GM12878 (cell line): ENCODE measurements around the gene RAB3IL1. TPM values are rescaled to one million over a fixed set of nuclear protein-coding genes. Genes with fewer than 3 reads are reported as not detected.

Source experiments
- ATAC-seq: fragments of 200-7000 bp; cut with Tn5 transposase; 3 replicates; pipeline ENCODE4 v1.9.1; 2020; ENCODE audit warnings: mild to moderate bottlenecking, moderate library complexity
- BruUV-seq: library from RNA; stranded (reverse); fragments of 400-500 nt; replicated peaks from 2 replicates; lab custom pipeline; 2021; lab: Mats Ljungman, UMichigan
- CTCF ChIA-PET: fragments of 300-600 bp; sonication (Branson Sonifier 250); formaldehyde crosslinking; extraction: SDS; loops from one replicate; lab custom pipeline; 2021; ENCODE audit warnings: inconsistent platforms; lab: Yijun Ruan, JAX
- POLR2A ChIA-PET: fragments of 350-600 bp; formaldehyde crosslinking; extraction: SDS; loops from one replicate; lab custom pipeline; 2021; ENCODE audit warnings: inconsistent platforms; lab: Charles Lee
- RAD21 ChIA-PET: fragments of 300-600 bp; sonication (Branson Sonifier 250); formaldehyde crosslinking; loops from one replicate; lab custom pipeline; 2023; ENCODE audit warnings: antibody characterized with exemption; ENCODE audit not compliant: unreplicated experiment; lab: Charles Lee
- SMC1A ChIA-PET: fragments of 300-600 bp; sonication (Branson Sonifier 250); formaldehyde crosslinking; loops from one replicate; lab custom pipeline; 2023; ENCODE audit not compliant: unreplicated experiment, uncharacterized antibody; lab: Charles Lee
- DNase-seq: peaks from one replicate; pipeline ENCODE4 v3.0.0-alpha.2; 2011; ENCODE audit warnings: low read depth, low spot score
- FAIRE-seq: peaks from 3 replicates; lab custom pipeline; 2011; peaks lifted over from hg19 to GRCh38; lab: Jason Lieb, UNC
- H2AFZ ChIP-seq: 2 replicates; pipeline ENCODE4 v1.6.0; 2011; ENCODE audit warnings: low read depth, low read length, control low read depth; ENCODE audit not compliant: control insufficient read depth
- H3K27ac ChIP-seq: 2 replicates; pipeline ENCODE4 v1.5.1; 2011; ENCODE audit warnings: control low read depth; ENCODE audit not compliant: control insufficient read depth, insufficient read depth
- H3K27me3 ChIP-seq, 2 experiments: replicated peaks in 1 of 2; 2 replicates each; pipeline versions ENCODE4 v1.6.0 to v1.6.1; 2011; ENCODE audit warnings: low read length in 1 of 2; ENCODE audit not compliant: control insufficient read depth in 2 of 2, insufficient read depth in 2 of 2
- H3K36me3 ChIP-seq, 2 experiments: 2 replicates each; pipeline ENCODE4 v1.5.1; 2011; ENCODE audit warnings: low read length in 1 of 2; ENCODE audit not compliant: control insufficient read depth in 2 of 2, insufficient read depth in 2 of 2
- H3K4me1 ChIP-seq: 2 replicates; pipeline ENCODE4 v1.6.1; 2011; ENCODE audit warnings: mild to moderate bottlenecking, low read length, moderate library complexity, mixed read lengths; ENCODE audit not compliant: control insufficient read depth, insufficient read depth
- H3K4me2 ChIP-seq: 2 replicates; pipeline ENCODE4 v1.6.0; 2011; ENCODE audit warnings: control low read depth; ENCODE audit not compliant: control insufficient read depth, insufficient read depth
- H3K4me3 ChIP-seq: fragments of 200-600 bp; sonication (generic); 2 replicates; pipeline ENCODE4 v1.5.1; 2016
- H3K79me2 ChIP-seq: 2 replicates; pipeline ENCODE4 v1.6.0; 2011; ENCODE audit warnings: low read length; ENCODE audit not compliant: control insufficient read depth, insufficient read depth
- H3K9ac ChIP-seq: 2 replicates; pipeline ENCODE4 v1.8.0; 2011; ENCODE audit warnings: low read length, control low read depth, mixed read lengths; ENCODE audit not compliant: control insufficient read depth, insufficient read depth
- H3K9me3 ChIP-seq: replicated peaks from 3 replicates; pipeline ENCODE4 v1.5.1; 2011; ENCODE audit warnings: mild to moderate bottlenecking, low read length; ENCODE audit not compliant: control insufficient read depth, insufficient read depth
- H4K20me1 ChIP-seq: 2 replicates; pipeline ENCODE4 v1.6.0; 2011; ENCODE audit not compliant: control insufficient read depth, insufficient read depth
- CEBPB ChIP-seq, 2 experiments: fragments of 150-350 bp in 1 of 2; IDR thresholded peaks; 2 replicates each; pipeline ENCODE4 v1.6.1; 2012 to 2014; ENCODE audit warnings: low read depth in 2 of 2, low read length in 2 of 2, borderline replicate concordance in 1 of 2, inconsistent platforms in 1 of 2
- MYC ChIP-seq: IDR thresholded peaks from 2 replicates; pipeline ENCODE4 v1.6.1; 2011; ENCODE audit warnings: mild to moderate bottlenecking, low read length, moderate library complexity, inconsistent platforms; ENCODE audit not compliant: insufficient read depth, insufficient replicate concordance, insufficient read length, severe bottlenecking
- NR2F1 ChIP-seq: fragments of 450-650 bp; conservative IDR thresholded peaks from 2 replicates; pipeline ENCODE4 v1.6.1; 2017; ENCODE audit warnings: mild to moderate bottlenecking
- RAD21 ChIP-seq: IDR thresholded peaks from 2 replicates; pipeline ENCODE4 v1.6.1; 2011; ENCODE audit warnings: mild to moderate bottlenecking, low read depth, low read length, moderate library complexity; ENCODE audit not compliant: insufficient read depth
- RFX5 ChIP-seq: IDR thresholded peaks from 2 replicates; pipeline ENCODE4 v1.6.1; 2011; ENCODE audit warnings: low read depth, low read length, improper control_type of control experiment
- SUPT20H ChIP-seq: IDR thresholded peaks from 2 replicates; pipeline ENCODE4 v1.6.1; 2011; ENCODE audit warnings: low read depth, mild to moderate bottlenecking, low read length, moderate library complexity, borderline replicate concordance; ENCODE audit not compliant: control insufficient read depth
- TBL1XR1 ChIP-seq: IDR thresholded peaks from 2 replicates; pipeline ENCODE4 v1.6.1; 2012; ENCODE audit warnings: low read depth, low read length, improper control_type of control experiment
- YBX1 ChIP-seq: fragments of 450-650 bp; IDR thresholded peaks from 2 replicates; pipeline ENCODE4 v1.6.1; 2016; ENCODE audit warnings: antibody characterized with exemption
- ZZZ3 ChIP-seq: IDR thresholded peaks from 2 replicates; pipeline ENCODE4 v1.6.1; 2011; ENCODE audit warnings: low read depth; ENCODE audit not compliant: control insufficient read depth, insufficient read length
- WGBS: methylation state at CpG from one replicate; pipeline ENCODE4 v1.1.6; 2016; ENCODE audit warnings: low lambda C conversion rate; ENCODE audit not compliant: insufficient replicate concordance, insufficient coverage; ENCODE audit errors: missing lambda C conversion rate; 5-methylcytosine and 5-hydroxymethylcytosine counted together
- in situ Hi-C: fragments of 300-500 bp; cut with MboI; formaldehyde crosslinking; loops from 9 replicates; pipeline ENCODE4 v1.14.3; 2018; ENCODE audit warnings: mixed read lengths
- intact Hi-C: fragments of 100-400 bp; cut with micrococcal nuclease; formaldehyde crosslinking; loops from one replicate; pipeline ENCODE4 v1.14.2; 2022; ENCODE audit not compliant: unreplicated experiment
- polyA plus RNA-seq, 11 experiments: library from polyadenylated mRNA; depleted of rRNA in 4 of 11; unstranded in 6 of 11; stranded (reverse) in 5 of 11; fragments of >200 nt; fragmentation: Nextera tagmentation in 4 of 11; fragmentation: Illumina TruSeq in 1 of 11; extraction: Ambion mirVana in 4 of 11; extraction: Trizol in 1 of 11; gene quantifications; 1 replicate in 1 of 11; 2 replicates in 10 of 11; pipeline versions ENCODE4 v1.2.1 to v1.2.3, GENCODE V29; 2011 to 2016; ENCODE audit warnings: inconsistent platforms in 2 of 11, missing spikeins in 2 of 11, low read depth in 1 of 11
- total RNA-seq, 4 experiments: library from RNA; depleted of rRNA in 3 of 4; stranded (reverse); fragments of >200 nt in 3 of 4; fragmentation: Illumina TruSeq in 1 of 4; extraction: Trizol in 1 of 4; gene quantifications; 2 replicates each; pipeline versions ENCODE4 v1.2.1 to v1.2.3, GENCODE V29; 2013 to 2021
- TF ChIP-seq, protein P1 (sequence below): IDR thresholded peaks from 2 replicates; pipeline ENCODE4 v1.6.1; 2012; ENCODE audit warnings: low read depth, low read length, improper control_type of control experiment

RAB3IL1 gene
- total and polyA plus RNA-seq, 10 of the 15 experiments (the other 5 are each of a cell fraction or from before 2014, with no cell fraction given): 0.04 TPM; not detected in 9

DNA sequence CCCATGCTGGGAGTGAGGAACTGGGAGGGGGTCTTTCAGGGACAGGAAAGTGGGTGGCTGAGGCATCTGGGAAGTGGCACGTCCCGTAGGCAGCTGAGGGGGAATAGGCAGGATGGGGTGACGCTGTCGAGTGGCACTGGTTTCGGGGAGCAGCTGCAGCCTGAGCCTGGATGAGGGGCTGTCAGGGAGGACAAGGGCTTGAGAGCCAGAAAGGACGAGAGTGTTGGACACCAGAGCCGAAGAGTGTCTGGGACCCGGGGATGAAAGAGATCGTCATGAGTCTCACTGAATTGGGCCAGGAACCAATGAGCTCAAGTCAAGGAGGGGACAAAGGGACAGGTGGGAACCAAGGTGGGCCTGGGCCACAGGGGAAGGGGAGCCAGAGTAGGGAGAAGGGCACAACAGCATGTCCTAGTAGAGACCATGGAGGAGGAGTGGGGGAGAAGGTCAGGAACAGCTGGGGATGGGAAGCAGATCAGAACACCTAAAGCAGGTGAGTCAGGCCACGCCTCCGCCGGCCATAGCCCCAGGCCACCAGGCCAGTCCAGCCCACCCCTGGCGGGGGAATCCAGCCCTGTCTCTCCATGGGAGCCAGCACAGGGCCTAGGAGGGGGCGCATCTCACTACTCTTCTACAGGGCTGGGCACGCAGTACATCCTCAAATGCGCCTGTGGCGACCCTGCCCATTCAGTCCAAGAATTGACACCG, 4.2 kb downstream of the RAB3IL1 start (continued):
- TF ChIP-seq CEBPB (IDR thresholded peaks at IDR 0.05; ENCODE audit: borderline replicate concordance in 1 of 2, low read depth in 2 of 2, low read length in 2 of 2): no peak
- TF ChIP-seq RFX5: no peak
- TF ChIP-seq SUPT20H: no peak
- TF ChIP-seq, protein P1, sequence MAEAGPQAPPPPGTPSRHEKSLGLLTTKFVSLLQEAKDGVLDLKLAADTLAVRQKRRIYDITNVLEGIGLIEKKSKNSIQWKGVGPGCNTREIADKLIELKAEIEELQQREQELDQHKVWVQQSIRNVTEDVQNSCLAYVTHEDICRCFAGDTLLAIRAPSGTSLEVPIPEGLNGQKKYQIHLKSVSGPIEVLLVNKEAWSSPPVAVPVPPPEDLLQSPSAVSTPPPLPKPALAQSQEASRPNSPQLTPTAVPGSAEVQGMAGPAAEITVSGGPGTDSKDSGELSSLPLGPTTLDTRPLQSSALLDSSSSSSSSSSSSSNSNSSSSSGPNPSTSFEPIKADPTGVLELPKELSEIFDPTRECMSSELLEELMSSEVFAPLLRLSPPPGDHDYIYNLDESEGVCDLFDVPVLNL: no peak
- TF ChIP-seq MYC: no peak

DNA sequence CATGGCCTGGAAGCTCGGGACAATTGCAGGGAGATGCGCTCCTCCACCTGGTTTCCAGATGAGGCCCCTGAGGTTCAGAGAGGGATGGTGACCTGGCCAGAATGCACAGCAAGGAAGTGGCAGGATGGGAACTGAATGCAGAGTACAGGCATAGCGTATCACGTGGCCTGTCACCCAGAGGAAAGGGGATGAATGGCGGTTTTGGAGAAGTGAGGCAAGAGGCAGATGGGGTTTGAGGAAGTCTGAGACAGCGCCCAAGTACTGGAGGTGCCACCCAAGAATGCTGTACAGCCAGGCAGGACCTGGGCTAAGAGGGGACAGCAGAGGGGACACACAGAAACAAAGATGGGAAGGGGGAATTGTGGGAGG, 4.9 kb downstream of the RAB3IL1 start:
- CTCF ChIA-PET: interaction anchor here (1.1 to 1.9 kb wide), 2 partner anchors 14 to 169 kb away, joined by 5 to 12 read pairs; no protein-coding TSS in a partner anchor

More for the DNA sequence above, 4.9 kb downstream of the RAB3IL1 start:
- ChIA-PET POLR2A (no interaction called here), RAD21 (no interaction called here), SMC1A (interaction anchor here (0.8 kb wide), 1 partner anchor 17 kb away, joined by 3 read pairs; no protein-coding TSS in a partner anchor)
- BruUV-seq: no TSS peak
- no peak for DNase-seq
- Histone ChIP-seq H3K27ac (no peak overlapping the region), H2AFZ (no peak overlapping the region), H3K36me3 (no peaks in the 10 kb centered on the region), H3K27me3 (peaks cover 3 to 4% of the 10 kb centered on the region in 2 experiments; a peak in 3 of 4 replicates), H4K20me1 (no peaks in the 10 kb centered on the region), H3K79me2 (no peaks in the 10 kb centered on the region), H3K9ac (no peak overlapping the region), H3K4me1 (no peaks in the 10 kb centered on the region), H3K4me3 (no peak overlapping the region), H3K4me2 (no peak overlapping the region), H3K9me3 (no peaks in the 10 kb centered on the region)
- in situ Hi-C loops: no loop called here
- no peak for FAIRE-seq
- ATAC-seq: no peak
- intact Hi-C loops: no loop called here
- WGBS: 29% methylated on average over 6 of the region's 6 CpGs
- no peak for TF ChIP-seq TBL1XR1
- TF ChIP-seq ZZZ3: no peak
- no peak for TF ChIP-seq YBX1
- TF ChIP-seq NR2F1: no peak
- no peak for TF ChIP-seq RAD21
